ENCODE measurements around the gene ZNF546. TPM values are rescaled to one million over a fixed set of nuclear protein-coding genes. Genes with fewer than 3 reads are reported as not detected.

The ZNF546 gene
- total RNA-seq, 2 experiments from 2014 or later = 9.3 to 9.9 TPM

- Mint-ChIP-seq H3K27ac (peak overlapping the region; percentile 98), H3K36me3 (peaks cover 23% of the 10 kb centered on the region), H3K4me3 (peak overlapping the region; percentile 91), H3K9me3 (no peaks in the 10 kb centered on the region), H3K27me3 (no peaks in the 10 kb centered on the region), H3K4me1 (peaks cover 36% of the 10 kb centered on the region)
- no peak for ATAC-seq (ENCODE audit: low read depth)
- DNase-seq = peak; percentile 34
- POLR2A ChIA-PET = interaction anchor here (0.6 to 4.6 kb wide), 18 partner anchors 7 to 196 kb away, joined by 3 to 80 read pairs (median 8); partner anchors contain the start of genes DYRK1B, FBL, ZNF546 and ZNF780A
Observed at GRCh38 chr19:39969681-39970424, 27.0 kb upstream of the ZNF546 start.

- ATAC-seq (ENCODE audit: low read depth) (peak; percentile 32), DNase-seq (no peak)
- peaks cover 36% of the 10 kb centered on the region for H3K4me1 Mint-ChIP-seq
- peak overlapping the region; percentile 98 for H3K27ac Mint-ChIP-seq
- H3K9me3 Mint-ChIP-seq = no peaks in the 10 kb centered on the region
- peaks cover 25% of the 10 kb centered on the region for H3K36me3 Mint-ChIP-seq
- peak overlapping the region; percentile 91 for H3K4me3 Mint-ChIP-seq
- POLR2A ChIA-PET = interaction anchor here (0.6 to 4.6 kb wide), 23 partner anchors 8 to 248 kb away, joined by 3 to 80 read pairs (median 7); partner anchors contain the start of genes DYRK1B, FBL, TTC9B and ZNF546
- no peaks in the 10 kb centered on the region for H3K27me3 Mint-ChIP-seq
Observed at GRCh38 chr19:39970425-39970674, 26.5 kb upstream of the ZNF546 start.

GRCh38 chr19:39970675-39971379, 26.0 kb upstream of the ZNF546 start, which contains the start of gene PSMC4:
Gene PSMC4 (plus strand): TSS chr19:39971165. CDS start chr19:39971203, 38 bp downstream.
- H3K4me1 Mint-ChIP-seq = peaks cover 36% of the 10 kb centered on the region
- H3K27me3 Mint-ChIP-seq = no peaks in the 10 kb centered on the region
- H3K9me3 Mint-ChIP-seq = peaks cover 1% of the 10 kb centered on the region

GRCh38 chr19:39971380-39972035, 25.4 kb upstream of the ZNF546 start:
- Mint-ChIP-seq H3K4me3 (peak overlapping the region; percentile 91), H3K9me3 (peaks cover 1% of the 10 kb centered on the region), H3K36me3 (peaks cover 33% of the 10 kb centered on the region), H3K4me1 (peaks cover 36% of the 10 kb centered on the region), H3K27ac (peak overlapping the region; percentile 98), H3K27me3 (no peaks in the 10 kb centered on the region)
- DNase-seq (no peak), ATAC-seq (ENCODE audit: low read depth) (no peak)
- POLR2A ChIA-PET = interaction anchor here (0.6 to 4.6 kb wide), 17 partner anchors 11 to 247 kb away, joined by 3 to 80 read pairs (median 8); partner anchors contain the start of genes DYRK1B, FBL, TTC9B and ZNF546

More at GRCh38 chr19:39970675-39971379, 26.0 kb upstream of the ZNF546 start, which contains the start of gene PSMC4:
- H3K36me3 Mint-ChIP-seq = peaks cover 30% of the 10 kb centered on the region
- DNase-seq = peak; percentile 98
- POLR2A ChIA-PET = interaction anchor here (0.6 to 4.6 kb wide), 25 partner anchors 8 to 248 kb away, joined by 3 to 80 read pairs (median 6); partner anchors contain the start of genes DYRK1B, FBL, TTC9B and ZNF546
- ATAC-seq (ENCODE audit: low read depth) = peak; percentile 99
- peak within 1 kb of the TSS; percentile 98 for H3K27ac Mint-ChIP-seq
- peak within 1 kb of the TSS; percentile 91 for H3K4me3 Mint-ChIP-seq

- Mint-ChIP-seq H3K9me3 (peaks cover 1% of the 10 kb centered on the region), H3K4me1 (peaks cover 20% of the 10 kb centered on the region), H3K27ac (no peak overlapping the region), H3K27me3 (no peaks in the 10 kb centered on the region), H3K36me3 (peaks cover 54% of the 10 kb centered on the region), H3K4me3 (no peak overlapping the region)
- POLR2A ChIA-PET = no interaction called here
- ATAC-seq (ENCODE audit: low read depth) = no peak
- no peak for DNase-seq
Observed at GRCh38 chr19:39974377-39975155, 22.3 kb upstream of the ZNF546 start.

- H3K27ac Mint-ChIP-seq = no peak overlapping the region
- no peak for ATAC-seq (ENCODE audit: low read depth)
- peaks cover 83% of the 10 kb centered on the region for H3K36me3 Mint-ChIP-seq
- POLR2A ChIA-PET = no interaction called here
- H3K4me3 Mint-ChIP-seq = no peak overlapping the region
- peaks cover 3% of the 10 kb centered on the region for H3K4me1 Mint-ChIP-seq
- no peaks in the 10 kb centered on the region for H3K27me3 Mint-ChIP-seq
- peaks cover 26% of the 10 kb centered on the region for H3K9me3 Mint-ChIP-seq
- DNase-seq = no peak
Observed at GRCh38 chr19:39982883-39983282, 14.0 kb upstream of the ZNF546 start.

- Mint-ChIP-seq H3K4me1 (peaks cover 3% of the 10 kb centered on the region), H3K9me3 (peaks cover 26% of the 10 kb centered on the region), H3K27ac (no peak overlapping the region), H3K4me3 (no peak overlapping the region), H3K27me3 (no peaks in the 10 kb centered on the region), H3K36me3 (peaks cover 79% of the 10 kb centered on the region)
- POLR2A ChIA-PET = no interaction called here
- DNase-seq (no peak), ATAC-seq (ENCODE audit: low read depth) (no peak)
Observed at GRCh38 chr19:39983695-39984300, 13.1 kb upstream of the ZNF546 start.

GRCh38 chr19:39986643-39987042, 10.2 kb upstream of the ZNF546 start:
- peaks cover 4% of the 10 kb centered on the region for H3K4me1 Mint-ChIP-seq
- POLR2A ChIA-PET = no interaction called here
- no peak overlapping the region for H3K4me3 Mint-ChIP-seq
- no peak for DNase-seq
- no peak for ATAC-seq (ENCODE audit: low read depth)
- H3K36me3 Mint-ChIP-seq = peaks cover 52% of the 10 kb centered on the region
- no peaks in the 10 kb centered on the region for H3K27me3 Mint-ChIP-seq
- no peak overlapping the region for H3K27ac Mint-ChIP-seq
- H3K9me3 Mint-ChIP-seq = peaks cover 26% of the 10 kb centered on the region

- Mint-ChIP-seq H3K9me3 (peaks cover 26% of the 10 kb centered on the region), H3K27ac (no peak overlapping the region), H3K36me3 (peaks cover 50% of the 10 kb centered on the region), H3K4me1 (peaks cover 5% of the 10 kb centered on the region), H3K4me3 (no peak overlapping the region), H3K27me3 (no peaks in the 10 kb centered on the region)
- DNase-seq (no peak), ATAC-seq (ENCODE audit: low read depth) (no peak)
- POLR2A ChIA-PET = no interaction called here
Observed at GRCh38 chr19:39987167-39987566, 9.7 kb upstream of the ZNF546 start.

GRCh38 chr19:39987596-39987995, 9.3 kb upstream of the ZNF546 start:
- peaks cover 50% of the 10 kb centered on the region for H3K36me3 Mint-ChIP-seq
- ATAC-seq (ENCODE audit: low read depth) (no peak), DNase-seq (no peak)
- H3K27me3 Mint-ChIP-seq = no peaks in the 10 kb centered on the region
- peaks cover 26% of the 10 kb centered on the region for H3K9me3 Mint-ChIP-seq
- POLR2A ChIA-PET = no interaction called here
- peaks cover 8% of the 10 kb centered on the region for H3K4me1 Mint-ChIP-seq
- H3K27ac Mint-ChIP-seq = no peak overlapping the region
- H3K4me3 Mint-ChIP-seq = no peak overlapping the region

GRCh38 chr19:39993605-39994004, 3.3 kb upstream of the ZNF546 start:
- POLR2A ChIA-PET = no interaction called here
- Mint-ChIP-seq H3K36me3 (peaks cover 30% of the 10 kb centered on the region), H3K27ac (no peak overlapping the region), H3K27me3 (no peaks in the 10 kb centered on the region), H3K4me3 (no peak overlapping the region), H3K4me1 (peaks cover 31% of the 10 kb centered on the region), H3K9me3 (peaks cover 8% of the 10 kb centered on the region)
- ATAC-seq (ENCODE audit: low read depth) = no peak
- DNase-seq = no peak

GRCh38 chr19:39994361-39994760, 2.5 kb upstream of the ZNF546 start:
- Mint-ChIP-seq H3K27me3 (no peaks in the 10 kb centered on the region), H3K4me3 (no peak overlapping the region), H3K27ac (no peak overlapping the region), H3K4me1 (peaks cover 31% of the 10 kb centered on the region), H3K36me3 (peaks cover 30% of the 10 kb centered on the region), H3K9me3 (peaks cover 8% of the 10 kb centered on the region)
- ATAC-seq (ENCODE audit: low read depth) (no peak), DNase-seq (no peak)
- POLR2A ChIA-PET = no interaction called here
